Left lung (tissue), 10 donors: Measurements from ENCODE around the gene API5. TPM values are rescaled to one million over a fixed set of nuclear protein-coding genes. Genes with fewer than 3 reads are reported as not detected.

Experiments used
- ATAC-seq: fragments of 200-7000 bp; cut with Tn5 transposase; one replicate; pipeline ENCODE4 v1.9.1; 2020; ENCODE audit warnings: moderate library complexity
- DNase-seq, 4 donors: peaks; one replicate each; pipeline ENCODE4 v3.0.0-alpha.2; 2013 to 2020
- H3K27ac ChIP-seq, 2 donors: fragments of 200-600 bp; sonication (generic) in 1 of 2; one replicate each; pipeline versions ENCODE4 v1.5.0 to v1.8.0; 2020 to 2021
- H3K27me3 ChIP-seq, 2 donors: fragments of 200-600 bp; sonication (generic) in 1 of 2; one replicate each; pipeline versions ENCODE4 v1.5.0 to v1.8.0; 2020 to 2021
- H3K36me3 ChIP-seq, 2 donors: fragments of 200-600 bp; sonication (generic) in 1 of 2; one replicate each; pipeline versions ENCODE4 v1.5.0 to v1.8.0; 2020 to 2021
- H3K4me1 ChIP-seq, 2 donors: fragments of 200-600 bp; one replicate each; pipeline ENCODE4 v1.8.0; 2021
- H3K4me3 ChIP-seq, 2 donors: fragments of 200-600 bp; sonication (generic) in 1 of 2; one replicate each; pipeline versions ENCODE4 v1.5.0 to v1.8.0; 2020 to 2021; ENCODE audit warnings: mild to moderate bottlenecking in 1 of 2
- H3K9me3 ChIP-seq, 2 donors: fragments of 200-600 bp; sonication (generic) in 1 of 2; one replicate each; pipeline versions ENCODE4 v1.5.0 to v1.8.0; 2020 to 2021
- intact Hi-C, 2 donors: fragments of 100-400 bp; cut with DNase I; formaldehyde crosslinking; loops; one replicate each; pipeline versions ENCODE4 v1.11.2 to v1.14.2; 2022
- polyA plus RNA-seq, 6 donors: library from polyadenylated mRNA; unstranded; fragments of 120-200 nt; gene quantifications; one replicate each; pipeline ENCODE4 v1.2.1, GENCODE V29; 2013; ENCODE audit not compliant: insufficient read length in 6 of 6
- total RNA-seq, 2 donors: library from RNA; stranded (reverse); fragmentation: NEBNext Ultra II Directional; extraction: Animal tissue kit (Norgen Biotek cat#: 25700); gene quantifications; one replicate each; pipeline ENCODE4 v1.2.1, GENCODE V29; 2021
- TF ChIP-seq, protein P1 (sequence below), 2 donors: fragments of 200-600 bp; sonication (generic) in 1 of 2; IDR thresholded peaks; one replicate each; pipeline versions ENCODE4 v1.5.0 to v1.8.0; 2021; ENCODE audit warnings: antibody characterized with exemption in 2 of 2
- donor health status: DM: no; HTN: yes; CAD: no.
- donor health status: DM: no; HTN: no; CAD: no.

The API5 gene
- total and polyA plus RNA-seq, 8 donors = 85.8 to 112 (median 105) TPM

DNA sequence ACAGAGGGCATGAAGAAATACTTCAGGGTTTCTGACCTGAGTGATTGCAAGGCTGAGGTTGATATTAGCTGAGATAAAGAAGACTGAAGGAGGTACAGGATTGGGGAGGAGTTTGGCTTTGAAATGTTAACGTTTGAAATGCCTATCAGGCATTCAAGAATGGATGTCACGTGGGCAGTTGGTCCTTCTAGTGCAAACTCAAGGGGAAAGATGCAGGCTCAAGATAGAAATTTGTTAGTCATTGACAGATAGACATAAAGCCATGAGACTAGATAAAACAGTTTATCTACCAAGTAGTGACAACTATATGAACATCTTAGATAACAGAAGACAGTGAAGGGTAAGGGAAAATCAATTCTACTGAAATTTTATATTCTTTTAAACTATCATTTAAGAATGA is 70.0 kb downstream of the API5 start:
- no peak overlapping the region for H3K27ac ChIP-seq
- TF ChIP-seq, protein P1, sequence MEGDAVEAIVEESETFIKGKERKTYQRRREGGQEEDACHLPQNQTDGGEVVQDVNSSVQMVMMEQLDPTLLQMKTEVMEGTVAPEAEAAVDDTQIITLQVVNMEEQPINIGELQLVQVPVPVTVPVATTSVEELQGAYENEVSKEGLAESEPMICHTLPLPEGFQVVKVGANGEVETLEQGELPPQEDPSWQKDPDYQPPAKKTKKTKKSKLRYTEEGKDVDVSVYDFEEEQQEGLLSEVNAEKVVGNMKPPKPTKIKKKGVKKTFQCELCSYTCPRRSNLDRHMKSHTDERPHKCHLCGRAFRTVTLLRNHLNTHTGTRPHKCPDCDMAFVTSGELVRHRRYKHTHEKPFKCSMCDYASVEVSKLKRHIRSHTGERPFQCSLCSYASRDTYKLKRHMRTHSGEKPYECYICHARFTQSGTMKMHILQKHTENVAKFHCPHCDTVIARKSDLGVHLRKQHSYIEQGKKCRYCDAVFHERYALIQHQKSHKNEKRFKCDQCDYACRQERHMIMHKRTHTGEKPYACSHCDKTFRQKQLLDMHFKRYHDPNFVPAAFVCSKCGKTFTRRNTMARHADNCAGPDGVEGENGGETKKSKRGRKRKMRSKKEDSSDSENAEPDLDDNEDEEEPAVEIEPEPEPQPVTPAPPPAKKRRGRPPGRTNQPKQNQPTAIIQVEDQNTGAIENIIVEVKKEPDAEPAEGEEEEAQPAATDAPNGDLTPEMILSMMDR (IDR thresholded peaks at IDR 0.05) = no peak
- peaks cover 0 to 2% of the 10 kb centered on the region in 2 donors for H3K4me1 ChIP-seq
- H3K4me3 ChIP-seq = no peak overlapping the region
- ATAC-seq = no peak
- no peaks in the 10 kb centered on the region for H3K9me3 ChIP-seq
- H3K27me3 ChIP-seq = no peaks in the 10 kb centered on the region
- intact Hi-C loops = no loop called here
- DNase-seq = no peak
- H3K36me3 ChIP-seq = peaks cover 0 to 29% of the 10 kb centered on the region in 2 donors

DNA sequence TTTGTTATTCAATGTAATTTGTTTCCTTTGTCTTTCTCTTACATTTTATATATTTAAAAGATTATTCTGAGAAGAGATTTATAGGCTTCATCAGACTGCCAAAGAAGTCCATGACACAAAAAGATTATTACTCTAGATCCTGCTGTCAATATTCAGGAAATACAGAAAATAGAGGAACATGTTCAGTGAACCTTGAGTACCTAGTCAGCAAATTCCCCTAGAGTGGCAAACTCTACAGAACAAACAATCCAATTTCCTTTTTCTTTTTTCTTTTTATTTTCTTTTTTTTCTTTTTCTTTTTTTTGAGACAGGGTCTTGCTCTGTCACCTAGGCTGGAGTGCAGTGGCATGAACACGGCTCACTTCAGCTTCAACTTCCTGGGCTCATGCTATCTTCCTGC is 70.8 kb downstream of the API5 start:
- H3K4me1 ChIP-seq = no peaks in the 10 kb centered on the region
- TF ChIP-seq, protein P1 (IDR thresholded peaks at IDR 0.05) = no peak
- DNase-seq (no peak), ATAC-seq (no peak)
- no peaks in the 10 kb centered on the region for H3K9me3 ChIP-seq
- no peak overlapping the region for H3K4me3 ChIP-seq
- H3K27ac ChIP-seq = no peak overlapping the region
- no peaks in the 10 kb centered on the region for H3K27me3 ChIP-seq
- H3K36me3 ChIP-seq = peaks cover 0 to 29% of the 10 kb centered on the region in 2 donors
- intact Hi-C loops = no loop called here

DNA sequence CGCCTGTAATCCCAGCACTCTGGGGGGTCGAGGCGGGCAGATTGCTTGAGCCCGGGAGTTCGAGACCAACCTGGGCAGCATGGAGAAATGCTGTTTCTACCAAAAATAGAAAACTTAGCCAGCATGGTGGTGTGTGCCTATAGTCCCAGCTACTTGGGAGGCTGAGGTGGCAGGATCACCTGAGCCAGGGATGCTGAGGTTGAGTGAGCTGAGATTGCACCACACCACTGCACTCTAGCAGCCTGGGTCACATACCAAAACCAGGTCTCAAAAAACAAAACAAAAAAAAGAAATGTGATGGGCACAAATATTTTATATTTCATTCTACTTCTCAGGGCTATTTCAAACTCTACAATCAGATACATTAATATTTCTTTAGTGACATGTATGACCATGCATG is 72.6 kb downstream of the API5 start:
- H3K27me3 ChIP-seq = no peaks in the 10 kb centered on the region

DNA sequence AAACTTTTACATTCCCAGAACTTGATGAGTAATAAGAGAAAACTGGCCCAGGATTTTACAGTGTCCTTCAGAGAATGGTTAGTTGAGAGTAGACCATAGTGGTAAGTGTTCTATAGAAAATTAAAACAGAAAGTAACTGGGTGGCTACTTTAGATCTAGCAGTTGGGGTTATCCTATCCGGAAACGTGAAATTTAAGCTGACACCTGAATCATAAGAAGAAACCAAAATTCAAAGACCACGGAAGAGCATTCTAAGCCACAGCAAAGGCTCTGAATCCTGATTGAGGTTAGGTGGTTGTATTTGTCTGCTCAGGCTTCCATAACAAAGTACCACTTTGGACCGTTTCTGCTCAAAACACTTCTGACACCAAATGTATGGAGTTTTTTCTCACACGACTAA is 80.9 kb downstream of the API5 start:
- H3K27me3 ChIP-seq = no peaks in the 10 kb centered on the region
- no peak overlapping the region for H3K4me3 ChIP-seq
- no peak for DNase-seq
- no peaks in the 10 kb centered on the region for H3K4me1 ChIP-seq
- no peak for ATAC-seq
- TF ChIP-seq, protein P1 (IDR thresholded peaks at IDR 0.05) = no peak
- H3K27ac ChIP-seq = no peak overlapping the region
- peaks cover 0 to 78% of the 10 kb centered on the region in 2 donors for H3K36me3 ChIP-seq
- H3K9me3 ChIP-seq = no peaks in the 10 kb centered on the region
- intact Hi-C loops = no loop called here

More for the DNA sequence above, 72.6 kb downstream of the API5 start:
- H3K9me3 ChIP-seq = no peaks in the 10 kb centered on the region
- DNase-seq (no peak), ATAC-seq (no peak)
- TF ChIP-seq, protein P1 (IDR thresholded peaks at IDR 0.05) = no peak
- no peaks in the 10 kb centered on the region for H3K4me1 ChIP-seq
- no peak overlapping the region for H3K27ac ChIP-seq
- H3K36me3 ChIP-seq = peaks cover 0 to 27% of the 10 kb centered on the region in 2 donors
- intact Hi-C loops = no loop called here
- H3K4me3 ChIP-seq = no peak overlapping the region

DNA sequence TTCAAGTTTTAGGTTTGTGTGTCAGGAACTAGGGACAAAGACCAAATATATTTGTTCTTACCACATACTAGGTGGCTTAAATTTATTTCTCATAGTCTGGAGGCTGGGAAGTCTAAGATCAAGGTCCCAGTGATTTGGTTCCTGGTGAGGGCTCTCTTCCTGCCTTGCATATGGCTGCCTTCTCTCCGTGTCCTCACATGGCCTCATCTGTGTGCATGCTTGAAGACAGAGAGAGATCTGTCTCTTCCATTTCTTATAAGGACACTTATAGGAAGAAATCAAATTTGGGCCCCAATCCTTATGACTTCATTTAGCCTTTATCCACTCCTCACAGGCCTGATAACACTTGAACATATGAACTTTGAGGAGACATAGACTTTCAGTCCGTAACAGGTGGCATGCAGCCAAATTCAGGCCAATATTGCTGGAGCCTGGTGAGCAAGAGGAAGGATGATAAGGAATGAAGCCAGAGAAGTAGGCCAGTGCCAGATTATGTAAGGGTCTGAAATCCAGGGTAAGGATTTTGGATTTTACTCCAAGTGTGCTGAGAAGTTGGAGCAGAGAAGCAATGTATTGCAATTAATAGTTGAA is 82.1 kb downstream of the API5 start:
- intact Hi-C loops = no loop called here
- H3K36me3 ChIP-seq = peaks cover 0 to 88% of the 10 kb centered on the region in 2 donors
- no peaks in the 10 kb centered on the region for H3K4me1 ChIP-seq
- TF ChIP-seq, protein P1 (IDR thresholded peaks at IDR 0.05) = no peak
- H3K9me3 ChIP-seq = no peaks in the 10 kb centered on the region
- DNase-seq (peak in 1 of 4 donors; percentile 10), ATAC-seq (no peak)
- no peak overlapping the region for H3K27ac ChIP-seq
- no peaks in the 10 kb centered on the region for H3K27me3 ChIP-seq
- no peak overlapping the region for H3K4me3 ChIP-seq

Other genes with a start within 250 kb of the API5 start
- gene TTC17, start 46.9 kb downstream of the API5 start, total RNA-seq = 10 to 100 TPM; 71.3 to 72.1 TPM
- gene TTC17, start 46.9 kb downstream of the API5 start, polyA plus RNA-seq = 100 to 1,000 TPM; 150 to 216 (median 179) TPM